Activated T-cell treated with anti-CD3 and anti-CD28 coated beads for 4 hours (primary cell): ENCODE data around the gene CCDC50.

Source experiments
- DNase-seq: peaks from one replicate; pipeline ENCODE4 v3.0.0-alpha.2; 2020

Gene CCDC50

GRCh38 chr3:191320316-191320715, 8.9 kb upstream of the CCDC50 start:
- no peak for DNase-seq

- DNase-seq = no peak
These were observed 8.0 kb upstream of the CCDC50 start for GRCh38 chr3:191321019-191321767.

DNA sequence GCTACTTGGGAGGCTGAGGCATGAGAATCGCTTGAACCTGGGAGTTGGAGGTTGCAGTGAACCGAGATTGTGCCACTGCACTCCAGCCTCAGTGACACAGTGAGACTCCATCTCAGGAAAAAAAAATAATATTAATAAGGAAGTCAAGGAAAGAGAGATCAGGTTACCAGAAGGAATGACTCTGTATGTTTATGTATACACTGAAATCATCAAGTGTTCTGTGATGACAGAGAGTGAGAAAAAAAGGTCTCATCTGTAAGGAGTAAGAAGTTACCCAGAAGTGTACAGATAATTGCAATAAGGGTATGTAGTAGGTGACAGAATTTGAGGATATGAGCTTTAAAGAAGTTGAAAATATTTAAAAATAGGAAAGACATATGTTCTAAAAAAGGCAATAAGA, 4.3 kb upstream of the CCDC50 start:
- no peak for DNase-seq

GRCh38 chr3:191327526-191327925, 1.7 kb upstream of the CCDC50 start:
- DNase-seq = no peak

GRCh38 chr3:191328383-191328961, 722 bp upstream of the CCDC50 start:
- DNase-seq = no peak

- DNase-seq = no peak
These were observed 698 bp downstream of the CCDC50 start, which contains the start of gene UTS2B for GRCh38 chr3:191329654-191330529. Gene UTS2B (minus strand): TSS chr3:191330526. CDS start chr3:191282189, 48,337 bp downstream.

GRCh38 chr3:191330530-191331048, 1.4 kb downstream of the CCDC50 start:
- no peak for DNase-seq

GRCh38 chr3:191331388-191331787, 2.2 kb downstream of the CCDC50 start:
- no peak for DNase-seq

- no peak for DNase-seq
These were observed 4.2 kb downstream of the CCDC50 start for GRCh38 chr3:191333298-191333880.

DNA sequence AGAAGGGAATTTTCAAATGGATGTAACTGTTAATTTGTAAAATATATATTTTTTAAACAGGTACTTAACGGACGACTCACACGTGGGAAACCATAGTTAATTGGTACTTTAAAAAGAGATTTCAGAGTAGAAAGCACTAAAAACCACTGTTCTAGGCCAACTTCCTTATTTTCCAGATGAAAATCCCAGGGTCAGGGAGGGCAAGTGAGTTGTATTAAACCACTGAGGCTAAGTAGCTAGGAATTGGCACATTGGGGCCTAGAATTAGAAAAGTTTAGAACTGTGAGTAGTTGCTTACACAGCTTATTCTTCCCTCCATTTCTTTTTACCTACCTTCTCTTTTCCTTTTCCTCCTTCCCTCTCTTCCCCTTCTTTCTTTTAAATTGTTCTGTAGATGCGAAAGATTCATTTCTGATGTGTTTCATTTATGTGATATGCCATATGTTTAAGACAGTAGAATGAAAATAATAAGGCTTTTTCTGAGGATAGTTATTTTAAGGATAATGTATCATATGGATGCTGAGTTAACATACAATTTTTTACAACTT, 5.2 kb downstream of the CCDC50 start:
- no peak for DNase-seq

GRCh38 chr3:191336833-191337232, 7.6 kb downstream of the CCDC50 start:
- DNase-seq = no peak

DNA sequence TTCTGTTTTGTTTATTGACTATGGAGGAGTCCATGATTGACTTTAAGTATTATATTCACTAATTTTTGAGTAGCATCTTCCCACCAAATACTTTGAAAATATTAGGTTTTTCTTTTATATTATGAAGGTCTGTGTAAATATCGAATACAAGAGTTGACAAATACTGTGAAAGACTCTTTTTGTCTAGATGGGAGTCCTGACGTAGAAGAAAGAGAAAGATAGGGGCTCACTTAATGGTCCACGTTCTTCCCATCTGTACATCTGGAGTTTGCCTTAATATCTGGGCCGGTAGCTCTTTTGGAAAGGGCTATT, 8.9 kb downstream of the CCDC50 start:
- no peak for DNase-seq

DNA sequence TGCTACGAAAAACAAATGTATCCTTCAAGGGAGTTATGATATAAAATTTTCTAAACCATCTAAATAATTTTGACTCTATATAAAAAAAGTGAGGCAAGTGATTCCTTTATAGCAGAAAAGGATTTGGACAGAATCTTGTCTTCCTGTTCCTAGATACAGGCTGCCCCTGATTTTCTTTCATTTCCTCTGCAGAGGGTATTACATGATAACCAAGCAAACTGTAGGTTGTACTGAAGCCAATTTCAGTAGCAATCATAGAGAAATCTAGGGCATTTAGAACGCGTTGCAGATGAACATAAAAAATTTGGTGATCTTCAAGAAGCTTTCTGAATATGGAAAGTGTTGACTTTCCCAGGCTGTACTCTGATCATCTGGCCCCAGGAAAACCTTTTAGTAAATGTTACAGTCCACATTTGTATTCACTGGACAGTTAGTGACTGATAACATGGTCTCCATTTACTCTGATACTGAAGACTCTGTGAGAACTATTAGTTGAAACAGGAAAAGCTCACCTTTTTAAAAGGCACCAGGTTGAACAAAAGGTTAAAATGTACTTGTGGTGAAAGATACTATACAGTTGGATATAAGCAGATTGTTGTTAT, 10.2 kb downstream of the CCDC50 start:
- no peak for DNase-seq

DNA sequence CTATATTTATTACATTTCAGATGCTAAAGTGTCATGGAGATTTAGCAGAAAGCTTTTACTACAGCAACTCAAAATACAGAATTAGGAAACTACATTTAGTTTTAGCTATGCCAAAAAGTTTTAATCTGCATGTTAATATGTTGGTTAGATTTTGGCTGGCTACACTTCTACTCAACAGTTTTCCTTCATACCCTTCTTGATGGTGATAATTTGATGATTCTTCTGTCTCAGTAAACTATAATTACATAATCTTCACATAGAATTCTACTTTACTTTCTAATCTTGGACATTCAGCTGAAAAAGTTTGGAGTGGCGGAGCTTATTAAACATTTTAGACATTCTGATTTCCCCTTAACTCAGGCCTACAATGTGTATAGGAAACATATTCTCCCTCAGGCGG, 11.2 kb downstream of the CCDC50 start:
- DNase-seq = no peak

DNA sequence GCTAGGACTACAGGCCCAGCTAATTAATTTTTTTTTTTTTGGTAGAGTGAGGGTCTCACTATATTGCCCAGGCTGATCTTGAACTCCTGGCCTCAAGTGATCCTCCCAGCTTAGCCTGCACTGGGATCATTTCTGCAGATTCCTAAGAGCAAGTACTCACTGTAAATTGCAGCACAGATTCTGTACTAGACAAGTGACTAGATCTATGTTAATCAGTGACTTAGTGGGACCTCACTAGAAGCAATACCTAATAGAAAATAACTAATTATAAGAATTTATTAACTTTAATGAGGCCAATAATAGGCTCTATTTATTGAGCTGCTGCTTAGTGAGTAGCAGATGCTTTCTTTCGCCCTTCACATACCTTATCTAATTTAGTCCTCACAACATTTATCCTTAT, 11.8 kb downstream of the CCDC50 start:
- no peak for DNase-seq

DNA sequence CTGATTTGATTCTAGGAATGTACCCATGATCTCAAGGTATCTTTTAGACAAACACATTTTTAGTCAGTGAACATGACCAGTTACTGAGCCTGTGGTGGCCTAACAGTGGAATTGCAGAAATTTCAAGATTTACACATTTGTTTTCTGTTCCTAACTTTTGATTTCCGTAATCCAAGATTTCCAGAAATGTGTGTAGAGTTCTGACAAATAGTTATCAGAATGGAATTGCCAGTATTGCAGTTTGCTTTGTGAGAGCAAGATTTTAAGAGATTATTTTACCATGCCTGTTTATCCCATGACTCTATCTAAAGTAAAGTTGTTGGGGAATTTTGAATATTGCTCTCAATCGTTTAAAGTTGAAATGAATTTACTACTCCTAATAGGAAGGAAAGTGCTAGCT, 12.8 kb downstream of the CCDC50 start:
- no peak for DNase-seq

GRCh38 chr3:191342411-191342810, 13.2 kb downstream of the CCDC50 start:
- no peak for DNase-seq

DNA sequence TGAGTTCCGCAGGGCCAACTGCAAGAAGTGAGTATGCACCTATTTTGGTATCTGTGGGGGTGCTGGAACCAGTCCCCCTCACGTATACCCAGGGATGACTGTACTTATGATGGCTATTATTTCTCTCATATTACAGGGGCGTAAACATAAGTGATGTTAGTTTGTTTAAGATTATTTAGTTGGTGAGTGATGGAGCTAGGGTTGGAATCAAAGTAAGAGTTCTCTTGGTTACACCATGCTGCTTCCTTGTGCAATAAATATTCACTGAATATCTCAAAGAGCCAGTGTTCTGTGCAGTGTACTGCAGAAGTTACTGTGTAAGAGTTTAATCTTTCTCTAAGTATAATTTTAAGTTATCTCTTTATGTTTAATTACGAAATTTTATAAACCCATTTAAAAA, 13.9 kb downstream of the CCDC50 start:
- DNase-seq = no peak

DNA sequence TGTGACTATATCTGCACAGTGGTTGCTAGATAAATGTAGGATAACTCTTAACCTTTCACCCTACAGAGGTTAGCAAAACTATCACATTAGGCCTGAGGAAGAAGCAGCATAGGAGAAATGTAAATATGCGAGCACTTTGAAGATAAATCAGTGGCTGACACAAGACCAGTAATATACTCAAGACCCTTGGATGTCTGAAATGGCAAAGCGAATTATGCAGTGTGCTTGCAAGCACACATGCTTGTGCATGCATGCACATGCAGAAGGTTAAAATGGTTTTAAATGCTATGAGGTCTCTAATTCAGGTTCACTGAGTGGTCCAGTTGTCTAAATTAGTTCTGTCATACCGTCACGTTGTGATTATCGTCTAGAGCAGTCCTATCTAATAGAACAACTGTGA, 14.7 kb downstream of the CCDC50 start:
- DNase-seq = no peak

- DNase-seq = no peak
These were observed 16.1 kb downstream of the CCDC50 start for GRCh38 chr3:191345334-191345733.

GRCh38 chr3:191347228-191347627, 18.0 kb downstream of the CCDC50 start:
- DNase-seq = no peak

- no peak for DNase-seq
These were observed 18.9 kb downstream of the CCDC50 start for GRCh38 chr3:191348098-191348497.
